B cell (primary cell): Measurements from ENCODE around the gene BLOC1S5. TPM values are rescaled to one million over a fixed set of nuclear protein-coding genes. Genes with fewer than 3 reads are reported as not detected.

Source experiments
- ATAC-seq: fragments of 200-7000 bp; cut with Tn5 transposase; one replicate; pipeline ENCODE4 v1.10.0; 2021; ENCODE audit warnings: low read depth, mild to moderate bottlenecking, moderate number of reproducible peaks, moderate library complexity
- CTCF ChIA-PET: fragments of 350-600 bp; sonication (Branson Sonifier 250); formaldehyde crosslinking; loops from one replicate; lab custom pipeline; 2021; ENCODE audit warnings: antibody characterized with exemption, inconsistent platforms; lab: Charles Lee
- POLR2A ChIA-PET: fragments of 350-600 bp; sonication (Branson Sonifier 250); formaldehyde crosslinking; loops from one replicate; lab custom pipeline; 2021; ENCODE audit warnings: antibody characterized with exemption; lab: Charles Lee
- DNase-seq: peaks from one replicate; pipeline ENCODE4 v3.0.0; 2013
- H2AFZ ChIP-seq: 2 replicates; pipeline ENCODE4 v1.6.1; 2012; ENCODE audit warnings: mild to moderate bottlenecking, low read depth, low read length; ENCODE audit not compliant: insufficient read depth, poor library complexity, severe bottlenecking
- H3K27ac ChIP-seq, 2 donors: 1 replicate in 1 of 2; 2 replicates in 1 of 2; pipeline ENCODE4 v1.5.1; 2012 to 2013; ENCODE audit warnings: low read length in 2 of 2, mild to moderate bottlenecking in 2 of 2, moderate library complexity in 1 of 2
- H3K27me3 ChIP-seq, 4 experiments: fragments of 200-600 bp in 1 of 4; sonication (generic) in 1 of 4; replicated peaks in 1 of 4; 1 replicate in 2 of 4; 2 replicates in 2 of 4; pipeline versions ENCODE4 v1.6.1 to v1.7.0; 2013 to 2016; ENCODE audit warnings: low read length in 3 of 4, mild to moderate bottlenecking in 2 of 4, mixed read lengths in 1 of 4, moderate library complexity in 1 of 4; ENCODE audit not compliant: insufficient read depth in 4 of 4, control insufficient read depth in 3 of 4; ENCODE audit errors: control extremely low read depth in 1 of 4
- H3K36me3 ChIP-seq, 2 experiments: replicated peaks in 1 of 2; 1 replicate in 1 of 2; 2 replicates in 1 of 2; pipeline versions ENCODE4 v1.6.1 to v1.7.1; 2013; ENCODE audit warnings: low read length in 1 of 2; ENCODE audit not compliant: insufficient read depth in 2 of 2, control insufficient read depth in 1 of 2; ENCODE audit errors: control extremely low read depth in 1 of 2, extremely low read depth in 1 of 2
- H3K4me1 ChIP-seq, 2 donors: fragments of 200-600 bp in 1 of 2; sonication (generic) in 1 of 2; 1 replicate in 1 of 2; 2 replicates in 1 of 2; pipeline versions ENCODE4 v1.5.1 to v1.6.1; 2013 to 2017; ENCODE audit warnings: low read length in 2 of 2; ENCODE audit not compliant: control insufficient read depth in 2 of 2, insufficient read depth in 2 of 2
- H3K4me2 ChIP-seq: replicated peaks from 2 replicates; pipeline ENCODE3; 2012; ENCODE audit warnings: mild to moderate bottlenecking, low read depth, low read length; ENCODE audit not compliant: poor library complexity, severe bottlenecking
- H3K4me3 ChIP-seq, 5 experiments: fragments of 200-600 bp in 1 of 5; sonication (generic) in 1 of 5; 1 replicate in 3 of 5; 2 replicates in 2 of 5; pipeline versions ENCODE4 v1.5.1 to v1.7.0; 2011 to 2016; ENCODE audit warnings: low read length in 4 of 5, mild to moderate bottlenecking in 4 of 5, low read depth in 2 of 5, control low read depth in 1 of 5, moderate library complexity in 1 of 5; ENCODE audit not compliant: insufficient read depth in 1 of 5; ENCODE audit errors: control extremely low read depth in 1 of 5, extremely low read depth in 1 of 5
- H3K79me2 ChIP-seq: fragments of 200-600 bp; sonication (generic); one replicate; pipeline ENCODE4 v1.6.0; 2016; ENCODE audit warnings: low read length; ENCODE audit not compliant: control insufficient read depth, insufficient read depth
- H3K9ac ChIP-seq: fragments of 200-600 bp; sonication (generic); 2 replicates; pipeline ENCODE4 v1.6.1; 2017; ENCODE audit warnings: mild to moderate bottlenecking, low read length, moderate library complexity
- H3K9me3 ChIP-seq, 3 donors: one replicate each; pipeline versions ENCODE4 v1.6.1 to v1.7.1; 2013; ENCODE audit warnings: low read length in 2 of 3; ENCODE audit not compliant: control insufficient read depth in 2 of 3, insufficient read depth in 1 of 3; ENCODE audit errors: control extremely low read depth in 1 of 3
- H4K20me1 ChIP-seq: 2 replicates; pipeline ENCODE4 v1.6.0; 2012; ENCODE audit warnings: mild to moderate bottlenecking, low read length; ENCODE audit not compliant: insufficient read depth, control insufficient read depth, poor library complexity, severe bottlenecking
- H3K27ac Mint-ChIP-seq: one replicate; pipeline ENCODE4 v1.8.0; 2021; ENCODE audit warnings: mixed read lengths
- H3K27me3 Mint-ChIP-seq: one replicate; pipeline ENCODE4 v1.8.0; 2021; ENCODE audit warnings: mixed read lengths
- H3K4me1 Mint-ChIP-seq: one replicate; pipeline ENCODE4 v1.8.0; 2021; ENCODE audit warnings: mixed read lengths
- H3K4me3 Mint-ChIP-seq: one replicate; pipeline ENCODE4 v1.8.0; 2021; ENCODE audit warnings: mixed read lengths
- H3K9me3 Mint-ChIP-seq: one replicate; pipeline ENCODE4 v1.8.0; 2022; ENCODE audit warnings: mixed read lengths; ENCODE audit not compliant: insufficient read depth
- CTCF ChIP-seq: fragments of 200-600 bp; IDR thresholded peaks from one replicate; pipeline ENCODE4 v1.8.0; 2022; ENCODE audit warnings: antibody characterized with exemption, mild to moderate bottlenecking
- EZH2 ChIP-seq: IDR thresholded peaks from 2 replicates; pipeline ENCODE4 v1.6.1; 2012; ENCODE audit warnings: borderline replicate concordance, low read depth, mild to moderate bottlenecking, moderate library complexity, low read length; ENCODE audit not compliant: insufficient read depth, poor library complexity, severe bottlenecking
- WGBS: methylation state at CpG from one replicate; pipeline ENCODE4 v1.1.5; 2013; ENCODE audit warnings: missing lambda C conversion rate; ENCODE audit not compliant: insufficient coverage; 5-methylcytosine and 5-hydroxymethylcytosine counted together
- intact Hi-C: fragments of 100-400 bp; cut with micrococcal nuclease; formaldehyde crosslinking; loops from one replicate; pipeline ENCODE4 v1.10.0; 2022
- polyA plus RNA-seq: library from polyadenylated mRNA; depleted of rRNA; stranded (reverse); fragments of >200 nt; gene quantifications from 2 replicates; pipeline ENCODE4 v1.2.3, GENCODE V29; 2012
- total RNA-seq, 2 donors: library from RNA; stranded (reverse); fragments of 120-200 nt in 1 of 2; gene quantifications; 1 replicate in 1 of 2; 2 replicates in 1 of 2; pipeline versions ENCODE4 v1.2.3 to v1.2.4, GENCODE V29; 2013 to 2022

Gene BLOC1S5
- total and polyA plus RNA-seq, 2 donors (not counting 1 experiment from before 2014, with no cell fraction given), result 5.2 to 18.8 TPM

- no peak overlapping the region for H3K4me3 ChIP-seq
Measured at GRCh38 chr6:8065519-8065911, 1.3 kb upstream of the BLOC1S5 start.

More at GRCh38 chr6:8065519-8065911, 1.3 kb upstream of the BLOC1S5 start:
- Histone ChIP-seq H3K27me3 (no peaks in the 10 kb centered on the region), H3K27ac (no peak overlapping the region), H3K4me1 (peaks cover 7 to 15% of the 10 kb centered on the region in 2 donors), H2AFZ (peak overlapping the region; percentile 84), H3K79me2 (no peaks in the 10 kb centered on the region), H3K4me2 (peak overlapping the region; percentile 80), H3K36me3 (peaks cover 0 to 5% of the 10 kb centered on the region in 2 experiments), H3K9ac (peak overlapping the region; percentile 83), H4K20me1 (no peaks in the 10 kb centered on the region), H3K9me3 (no peaks in the 10 kb centered on the region)
- Mint-ChIP-seq H3K4me1 (peaks cover 19% of the 10 kb centered on the region), H3K27me3 (no peaks in the 10 kb centered on the region), H3K9me3 (no peaks in the 10 kb centered on the region), H3K27ac (peak overlapping the region; percentile 44), H3K4me3 (peak overlapping the region; percentile 0)
- WGBS, result 63% methylated on average over 1 of the region's 4 CpGs
- POLR2A ChIA-PET, result no interaction called here
- DNase-seq, result no peak
- no peak for ATAC-seq
- CTCF ChIA-PET, result interaction anchor here (0.6 to 1.1 kb wide), 2 partner anchors 29 to 35 kb away, joined by 3 read pairs; no protein-coding TSS in a partner anchor
- TF ChIP-seq CTCF (no peak), EZH2 (no peak)
- intact Hi-C loops, result loop anchor here (2.0 kb wide), 1 partner anchor 677 kb away; the partner anchor contains the start of genes CAGE1 and RIOK1
